HG02885 (cell line): ENCODE measurements around the gene RRP9.
A peak's percentile ranks its signal among the peaks of the same experiment; 100 is the strongest.
"Not testable (repeated sequence)": the region's sequence is repeated elsewhere in the genome, so short reads cannot be mapped to it uniquely, and the experiment has no call there.

Source experiments
- ATAC-seq: cut with Tn5 transposase; IDR thresholded peaks from one replicate; pipeline ENCODE4 v1.9.1; 2021; ENCODE audit warnings: mild to moderate bottlenecking; ENCODE audit not compliant: unreplicated experiment, poor library complexity

The RRP9 gene

GRCh38 chr3:51941798-51942602 lies at the start of gene RRP9, which contains the start of gene PARP3:
TSS of gene RRP9 (minus strand) at chr3:51941904. CDS start at chr3:51941867, 37 bp downstream.
TSS of gene PARP3 (plus strand) at chr3:51942363. CDS start at chr3:51943356, 993 bp downstream.
- ATAC-seq: peak; percentile 91

- not testable (repeated sequence) for ATAC-seq
Observed at GRCh38 chr3:51990501-51990971, 48.8 kb upstream of the RRP9 start.

DNA sequence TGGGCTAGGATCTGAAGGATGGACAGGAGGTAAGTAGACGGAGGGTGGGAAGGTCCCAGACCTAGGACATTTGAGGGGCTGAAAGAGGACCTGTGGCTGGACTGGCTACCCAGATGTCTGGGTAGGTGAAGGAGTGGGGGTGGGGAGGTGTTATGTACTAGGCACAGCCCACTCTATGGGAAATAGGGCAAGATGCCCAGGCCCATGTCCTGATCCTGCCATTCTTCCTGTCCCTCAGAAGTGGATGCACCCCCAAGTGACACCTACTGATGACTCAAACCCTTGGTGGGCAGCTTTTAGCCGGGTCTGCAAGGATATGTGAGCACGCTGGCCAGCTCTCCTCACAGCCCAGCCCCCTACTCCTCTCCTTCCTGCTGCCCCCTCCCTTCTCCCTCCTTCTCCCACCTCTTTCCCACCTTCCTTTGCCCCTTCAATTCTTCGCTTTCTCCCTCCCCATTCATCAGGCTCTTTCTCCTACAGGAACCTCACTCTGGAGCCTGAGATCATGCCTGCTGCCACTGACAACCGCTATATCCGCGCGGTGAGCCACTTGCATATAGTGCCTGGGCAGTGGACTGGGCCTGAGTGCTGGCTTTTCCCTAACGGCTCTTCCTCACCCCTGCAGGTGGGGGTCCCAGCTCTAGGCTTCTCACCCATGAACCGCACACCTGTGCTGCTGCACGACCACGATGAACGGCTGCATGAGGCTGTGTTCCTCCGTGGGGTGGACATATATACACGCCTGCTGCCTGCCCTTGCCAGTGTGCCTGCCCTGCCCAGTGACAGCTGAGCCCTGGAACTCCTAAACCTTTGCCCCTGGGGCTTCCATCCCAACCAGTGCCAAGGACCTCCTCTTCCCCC lies 46.8 kb upstream of the RRP9 start:
- no peak for ATAC-seq

DNA sequence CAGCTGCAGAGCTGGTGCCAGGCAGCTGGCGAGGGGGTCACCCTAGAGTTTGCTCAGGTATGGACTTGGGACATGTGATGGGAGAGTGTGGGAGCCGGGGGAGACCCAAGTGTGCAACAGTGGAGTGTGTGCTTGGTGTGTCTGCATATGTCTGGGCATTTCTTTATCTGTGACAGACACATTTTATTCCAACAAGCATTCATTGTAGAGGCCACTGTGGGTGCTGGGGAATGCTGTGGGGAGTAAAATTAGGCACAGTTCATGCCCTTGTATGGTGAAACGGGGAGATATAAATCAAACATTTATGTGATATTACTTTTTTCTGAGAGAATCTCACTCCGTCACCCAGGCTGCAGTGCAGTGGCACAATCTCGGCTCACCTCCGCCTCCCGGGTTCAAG lies 45.9 kb upstream of the RRP9 start:
- ATAC-seq: no peak

DNA sequence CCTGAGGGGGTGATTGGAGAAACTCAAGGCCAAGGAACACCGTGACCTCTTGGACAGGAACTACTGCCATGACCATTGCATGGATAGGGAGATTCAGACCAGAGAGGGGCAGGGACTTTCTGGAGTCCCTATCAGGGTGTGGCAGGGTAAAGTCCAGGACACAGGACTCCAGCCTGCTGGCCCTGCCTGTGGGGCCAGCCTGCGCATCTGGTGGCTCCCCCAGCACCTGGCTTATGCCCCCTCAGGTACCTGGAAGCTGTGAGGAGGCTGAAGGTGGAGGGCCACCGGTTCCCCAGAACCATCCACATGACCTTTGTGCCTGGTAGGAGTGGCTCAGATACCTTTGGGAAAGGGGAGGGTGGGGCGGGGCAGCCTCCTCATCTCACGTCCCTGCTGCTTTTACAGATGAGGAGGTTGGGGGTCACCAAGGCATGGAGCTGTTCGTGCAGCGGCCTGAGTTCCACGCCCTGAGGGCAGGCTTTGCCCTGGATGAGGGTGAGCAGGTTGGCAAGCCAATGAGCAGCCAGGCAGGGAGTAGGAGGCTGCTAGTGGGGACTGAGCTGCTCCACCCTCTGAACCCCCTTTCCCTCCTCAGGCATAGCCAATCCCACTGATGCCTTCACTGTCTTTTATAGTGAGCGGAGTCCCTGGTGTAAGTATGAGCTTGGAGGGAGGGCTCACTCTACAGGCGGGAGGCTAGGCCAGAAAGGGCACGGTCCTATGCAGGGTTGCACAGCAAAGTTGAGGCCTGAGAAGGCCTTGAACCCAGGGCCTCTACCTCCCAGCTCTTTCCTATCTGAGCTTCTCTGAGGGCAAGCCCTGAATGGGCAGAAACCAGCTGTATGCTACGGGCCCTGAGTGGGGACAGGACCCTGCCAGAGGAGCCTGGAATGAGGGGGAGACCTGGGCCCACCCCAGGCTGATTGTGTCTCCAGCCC lies 44.6 kb upstream of the RRP9 start:
- ATAC-seq: no peak

GRCh38 chr3:51985063-51985462 lies 43.4 kb upstream of the RRP9 start:
- ATAC-seq: no peak

DNA sequence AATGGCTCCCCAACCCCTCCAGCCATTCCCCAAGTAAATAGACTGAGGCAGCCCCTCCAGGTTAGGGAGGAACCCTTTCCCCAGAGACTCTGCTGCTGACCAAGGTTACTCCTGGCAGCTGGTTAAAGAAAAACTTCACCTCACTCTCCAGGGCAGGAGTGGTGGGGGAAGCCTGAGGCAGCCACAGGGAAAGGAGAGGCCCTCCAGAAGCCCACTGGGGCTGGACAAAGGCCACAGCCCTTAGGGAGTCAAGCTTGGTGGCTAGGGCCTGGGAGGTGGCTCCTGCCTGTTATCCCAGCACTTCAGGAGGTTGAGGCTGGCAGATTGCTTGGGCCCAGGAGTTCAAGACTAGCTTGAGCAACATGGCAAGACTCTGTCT lies 42.6 kb upstream of the RRP9 start:
- ATAC-seq: no peak

GRCh38 chr3:51983578-51984268 lies 42.0 kb upstream of the RRP9 start:
- ATAC-seq: no peak

GRCh38 chr3:51982838-51983577 lies 41.3 kb upstream of the RRP9 start, which contains the start of gene ACY1:
TSS of gene ACY1 (plus strand) at chr3:51983535. CDS start at chr3:51984065, 530 bp downstream.
- ATAC-seq: peak; percentile 78

GRCh38 chr3:51982352-51982837 lies 40.7 kb upstream of the RRP9 start:
- ATAC-seq: peak; percentile 50

- ATAC-seq: no peak
Observed at GRCh38 chr3:51980253-51980652, 38.5 kb upstream of the RRP9 start.

- ATAC-seq: no peak
Observed at GRCh38 chr3:51978143-51978502, 36.4 kb upstream of the RRP9 start.

- ATAC-seq: no peak
Observed at GRCh38 chr3:51977446-51978142, 35.9 kb upstream of the RRP9 start.

DNA sequence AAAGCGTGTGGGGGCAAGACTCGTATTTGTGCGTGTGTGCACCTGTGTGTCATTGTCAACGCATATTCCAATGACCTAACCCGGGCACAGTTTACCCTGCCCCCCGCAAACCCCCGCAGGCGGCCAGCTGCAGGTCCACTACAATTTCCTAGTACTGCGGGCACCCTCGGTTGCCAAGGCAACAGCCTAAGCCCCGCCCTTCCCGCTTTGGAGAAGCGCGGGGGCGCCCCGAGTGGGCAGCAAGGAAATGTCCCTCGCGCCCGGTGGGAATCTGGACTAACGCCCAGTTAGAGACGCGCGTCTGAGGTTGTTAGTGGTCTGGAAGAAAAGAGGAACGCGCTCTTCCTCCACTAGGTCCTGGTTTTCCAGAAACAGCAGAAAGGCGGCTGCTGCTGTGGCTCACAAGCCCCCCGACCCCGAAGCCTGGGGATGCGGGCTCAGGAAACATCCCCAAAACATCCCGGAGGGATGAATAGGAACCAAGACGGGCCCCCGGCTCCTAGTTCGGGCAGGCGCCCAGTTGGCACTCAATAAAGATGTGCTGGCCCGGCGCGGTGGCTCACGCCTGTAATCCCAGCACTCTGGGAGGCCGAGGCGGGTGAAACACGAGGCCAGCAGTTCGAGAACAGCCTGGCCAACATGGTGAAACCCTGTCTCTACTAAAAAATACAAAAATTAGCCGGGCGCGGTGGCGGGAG lies 34.3 kb upstream of the RRP9 start:
- no peak for ATAC-seq

- peak; percentile 58 for ATAC-seq
Observed at GRCh38 chr3:51974963-51975851, 33.5 kb upstream of the RRP9 start, which contains the start of gene ABHD14A. TSS of gene ABHD14A (plus strand) at chr3:51975064. CDS start at chr3:51975136, 72 bp downstream.

- peak; percentile 4 for ATAC-seq
Observed at GRCh38 chr3:51974277-51974962, 32.7 kb upstream of the RRP9 start.
